Esophagus squamous epithelium (tissue), 5 donors: Measurements from ENCODE around the gene CDCA7L. TPM values are rescaled to one million over a fixed set of nuclear protein-coding genes. Genes with fewer than 3 reads are reported as not detected.

Experiments used
- DNase-seq: peaks from one replicate; lab custom pipeline; 2025; lab: John Stamatoyannopoulos, UW
- H3K27ac ChIP-seq, 4 donors: fragments of 200-600 bp; sonication (generic); one replicate each; pipeline ENCODE4 v1.5.1; 2016 to 2019; ENCODE audit warnings: mild to moderate bottlenecking in 1 of 4
- H3K27me3 ChIP-seq, 4 donors: fragments of 200-600 bp; sonication (generic); 1 replicate in 3 of 4; 2 replicates in 1 of 4; pipeline versions ENCODE4 v1.5.1 to v1.6.0; 2017 to 2021; ENCODE audit warnings: antibody characterized with exemption in 1 of 4
- H3K36me3 ChIP-seq, 3 donors: fragments of 200-600 bp; sonication (generic); one replicate each; pipeline ENCODE4 v1.5.1; 2016 to 2019
- H3K4me1 ChIP-seq, 3 donors: fragments of 200-600 bp; sonication (generic); one replicate each; pipeline ENCODE4 v1.5.1; 2017 to 2019
- H3K4me3 ChIP-seq, 4 donors: fragments of 200-600 bp; sonication (generic); 1 replicate in 3 of 4; 2 replicates in 1 of 4; pipeline ENCODE4 v1.5.1; 2016 to 2019; ENCODE audit warnings: mild to moderate bottlenecking in 2 of 4, moderate library complexity in 1 of 4
- H3K9me3 ChIP-seq, 3 donors: fragments of 200-600 bp; sonication (generic); one replicate each; pipeline ENCODE4 v1.5.1; 2016 to 2019
- CTCF ChIP-seq, 6 experiments: fragments of 450-650 bp in 4 of 6; fragments of 200-600 bp in 2 of 6; sonication (generic) in 2 of 6; IDR thresholded peaks; one replicate each; pipeline ENCODE4 v1.5.1; 2016 to 2019; ENCODE audit warnings: antibody characterized with exemption in 6 of 6, mild to moderate bottlenecking in 4 of 6, moderate library complexity in 4 of 6
- POLR2A ChIP-seq, 4 donors: fragments of 450-650 bp; IDR thresholded peaks; one replicate each; pipeline ENCODE4 v1.6.1; 2017; ENCODE audit warnings: antibody characterized with exemption in 4 of 4, mild to moderate bottlenecking in 4 of 4, moderate library complexity in 3 of 4
- WGBS, 2 donors: methylation state at CpG; one replicate each; pipeline ENCODE4 v1.1.5; 2018; 5-methylcytosine and 5-hydroxymethylcytosine counted together
- intact Hi-C: fragments of 100-400 bp; cut with DNase I; formaldehyde crosslinking; loops from one replicate; pipeline ENCODE4 v1.15.0; 2022
- total RNA-seq, 4 donors: library from RNA; depleted of rRNA; stranded (reverse); fragments of >200 nt; gene quantifications; one replicate each; pipeline ENCODE4 v1.1.0, GENCODE V29; 2016
- donor health status: DM: yes; HTN: yes; CAD: no.

Gene CDCA7L
- total RNA-seq, 4 donors from 2014 or later: 5.0 to 21.6 (median 12.8) TPM

- DNase-seq: no peak
- H3K36me3 ChIP-seq: no peaks in the 10 kb centered on the region
- peaks cover 0 to 7% (median 0%) of the 10 kb centered on the region in 3 donors for H3K4me1 ChIP-seq
- TF ChIP-seq POLR2A (IDR thresholded peaks at IDR 0.05) (no peak), CTCF (IDR thresholded peaks at IDR 0.05) (no peak)
- no peak overlapping the region for H3K27ac ChIP-seq
- intact Hi-C loops: no loop called here
- H3K4me3 ChIP-seq: no peak overlapping the region
- H3K27me3 ChIP-seq: no peaks in the 10 kb centered on the region
- 59% methylated on average over 1 of the region's 1 CpG; no CpG with 5 or more reads in 1 of the 2 donors for WGBS, 2 donors
- no peaks in the 10 kb centered on the region for H3K9me3 ChIP-seq
Observed at GRCh38 chr7:21926448-21926847, 19.3 kb downstream of the CDCA7L start.

DNA sequence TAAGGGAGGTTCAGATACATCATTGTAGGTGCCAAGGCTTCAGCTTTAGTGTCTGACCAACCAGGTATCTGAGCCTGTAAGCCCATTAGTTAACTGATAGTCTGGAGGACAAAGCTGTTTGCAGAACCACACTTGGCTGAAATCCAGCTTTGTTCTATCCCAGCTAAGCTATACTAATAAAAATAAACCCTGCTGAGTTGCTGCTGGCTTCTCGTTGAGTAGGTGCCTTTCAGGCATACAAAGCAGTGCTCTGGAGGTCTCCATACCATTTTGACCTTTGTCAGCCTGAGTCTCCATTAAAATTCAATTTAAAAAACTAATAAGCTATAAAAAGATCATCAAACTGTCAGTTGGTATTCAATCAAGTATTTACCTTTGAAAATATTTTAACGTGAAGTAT lies 22.0 kb downstream of the CDCA7L start:
- Histone ChIP-seq H3K27me3 (no peaks in the 10 kb centered on the region), H3K9me3 (no peaks in the 10 kb centered on the region), H3K4me3 (no peak overlapping the region), H3K36me3 (no peaks in the 10 kb centered on the region), H3K4me1 (peaks cover 0 to 7% (median 0%) of the 10 kb centered on the region in 3 donors), H3K27ac (no peak overlapping the region)
- intact Hi-C loops: no loop called here
- no peak for DNase-seq
- WGBS, 2 donors: 47 to 73% methylated on average over 2 of the region's 2 CpGs
- no peak for TF ChIP-seq CTCF (IDR thresholded peaks at IDR 0.05)
- TF ChIP-seq POLR2A (IDR thresholded peaks at IDR 0.05): no peak

DNA sequence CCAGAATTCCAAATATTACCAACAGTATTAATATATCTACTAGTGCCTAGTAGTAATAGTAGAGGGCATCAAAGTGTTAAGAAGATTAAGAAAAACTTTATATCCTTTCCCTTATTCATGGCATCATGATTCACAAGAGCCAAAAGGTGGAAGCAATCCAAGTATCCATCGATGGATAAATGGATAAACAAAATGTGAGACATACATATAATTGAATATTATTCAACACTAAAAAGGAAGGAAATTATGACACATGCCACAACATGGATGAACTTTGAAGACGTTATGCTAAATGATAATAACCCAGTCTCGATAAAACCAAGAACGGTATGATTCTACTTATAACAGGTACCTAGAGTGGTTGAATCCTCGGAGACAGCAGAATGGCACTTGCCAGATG lies 23.1 kb downstream of the CDCA7L start:
- H3K4me3 ChIP-seq: no peak overlapping the region
- TF ChIP-seq CTCF (IDR thresholded peaks at IDR 0.05): no peak
- TF ChIP-seq POLR2A (IDR thresholded peaks at IDR 0.05): no peak
- H3K36me3 ChIP-seq: no peaks in the 10 kb centered on the region
- no peak for DNase-seq
- H3K9me3 ChIP-seq: no peaks in the 10 kb centered on the region
- intact Hi-C loops: no loop called here
- H3K4me1 ChIP-seq: peaks cover 0 to 3% (median 0%) of the 10 kb centered on the region in 3 donors
- no peak overlapping the region for H3K27ac ChIP-seq
- 77 to 78% methylated on average over 5 of the region's 5 CpGs for WGBS, 2 donors
- H3K27me3 ChIP-seq: no peaks in the 10 kb centered on the region

DNA sequence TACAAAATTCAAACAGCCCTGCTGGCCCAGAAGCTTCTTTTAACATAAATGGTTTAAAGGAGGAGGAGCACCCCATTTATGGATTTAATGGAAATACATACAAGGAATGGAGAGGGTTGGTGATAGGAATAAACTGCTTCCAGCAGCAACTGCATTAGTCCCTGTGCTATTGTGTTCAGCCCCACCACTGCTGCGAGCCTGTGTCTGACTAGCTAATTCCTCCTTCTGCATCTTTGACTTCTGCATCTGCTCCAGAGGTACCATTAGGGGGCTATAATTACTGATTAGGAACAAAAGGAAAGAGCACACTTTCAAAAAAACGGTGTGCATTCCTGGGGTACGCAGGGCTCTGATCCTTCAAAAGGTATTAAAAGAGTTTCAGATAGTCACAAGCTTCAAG lies 24.8 kb downstream of the CDCA7L start:
- peaks cover 0 to 3% (median 0%) of the 10 kb centered on the region in 3 donors for H3K36me3 ChIP-seq
- H3K27me3 ChIP-seq: no peaks in the 10 kb centered on the region
- H3K9me3 ChIP-seq: no peaks in the 10 kb centered on the region
- H3K4me1 ChIP-seq: no peaks in the 10 kb centered on the region
- H3K27ac ChIP-seq: no peak overlapping the region
- intact Hi-C loops: no loop called here
- no peak for TF ChIP-seq POLR2A (IDR thresholded peaks at IDR 0.05)
- no peak for TF ChIP-seq CTCF (IDR thresholded peaks at IDR 0.05)
- DNase-seq: no peak
- 58 to 64% methylated on average over 3 of the region's 3 CpGs for WGBS, 2 donors
- H3K4me3 ChIP-seq: no peak overlapping the region

DNA sequence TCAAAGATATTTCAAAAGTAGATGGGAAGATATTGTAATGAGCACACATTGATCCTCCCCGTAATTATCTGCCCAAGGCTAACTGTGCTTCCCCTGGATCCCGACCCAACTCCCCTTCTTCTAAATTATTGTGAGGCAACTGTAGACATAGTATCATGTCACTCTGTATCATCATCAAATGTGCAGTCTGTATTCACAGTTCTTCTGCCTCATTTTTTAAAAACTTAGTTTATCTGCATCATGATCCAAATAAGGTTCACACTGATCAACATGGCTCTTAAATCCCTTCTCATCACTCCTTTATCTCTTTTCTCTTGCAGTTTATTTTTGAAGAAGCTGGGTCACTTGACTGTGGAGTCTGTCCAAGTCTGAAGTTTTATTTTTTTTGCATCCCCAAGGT lies 27.5 kb downstream of the CDCA7L start:
- Histone ChIP-seq H3K27me3 (no peaks in the 10 kb centered on the region), H3K4me1 (peaks cover 0 to 9% (median 0%) of the 10 kb centered on the region in 3 donors), H3K9me3 (no peaks in the 10 kb centered on the region), H3K27ac (no peak overlapping the region), H3K36me3 (peaks cover 0 to 22% (median 0%) of the 10 kb centered on the region in 3 donors), H3K4me3 (no peak overlapping the region)
- no peak for TF ChIP-seq POLR2A (IDR thresholded peaks at IDR 0.05)
- no peak for TF ChIP-seq CTCF (IDR thresholded peaks at IDR 0.05)
- 84 to 97% methylated on average over 2 of the region's 2 CpGs for WGBS, 2 donors
- intact Hi-C loops: no loop called here
- DNase-seq: no peak
